Motor neuron (in vitro differentiated cells): Measurements from ENCODE around the gene DNHD1. TPM values are rescaled to one million over a fixed set of nuclear protein-coding genes. Genes with fewer than 3 reads are reported as not detected.

ENCODE experiments used
- ATAC-seq, 8 experiments: fragments of 200-7000 bp; cut with Tn5 transposase; replicated peaks in 6 of 8; 2 replicates each; pipeline ENCODE4 v1.8.0; 2021; ENCODE audit warnings: mild to moderate bottlenecking in 8 of 8, moderate library complexity in 8 of 8
- H3K27ac ChIP-seq, 2 donors: fragments of 250-450 bp; sonication (Bioruptor Pico); 2 replicates each; pipeline ENCODE4 v1.9.0; 2021; ENCODE audit warnings: antibody characterized with exemption in 2 of 2, mild to moderate bottlenecking in 2 of 2, moderate library complexity in 1 of 2
- H3K4me1 ChIP-seq, 2 donors: fragments of 250-450 bp; sonication (Bioruptor Pico); replicated peaks in 1 of 2; 2 replicates each; pipeline ENCODE4 v1.6.1; 2021; ENCODE audit warnings: antibody characterized with exemption in 2 of 2, mild to moderate bottlenecking in 2 of 2, moderate library complexity in 1 of 2
- H3K4me3 ChIP-seq, 5 donors: fragments of 250-450 bp; sonication (Bioruptor Pico); 2 replicates each; pipeline ENCODE4 v1.9.0; 2021; ENCODE audit warnings: antibody characterized with exemption in 5 of 5, mild to moderate bottlenecking in 5 of 5, moderate library complexity in 4 of 5
- WGBS, 10 experiments: fragments of 450-650 bp; shearing (Covaris generic); methylation state at CpG; one replicate each; pipeline ENCODE4 v1.0.0; 2022; 5-methylcytosine and 5-hydroxymethylcytosine counted together
- in situ Hi-C, 9 experiments: fragments of 400-800 bp; cut with MboI; loops; one replicate each; pipeline ENCODE4 v1.15.0; 2021; ENCODE audit warnings: low sequenced_read_pairs in 9 of 9, low pct_unique_long_range_greater_than_20kb in 2 of 9; ENCODE audit not compliant: unreplicated experiment in 9 of 9
- total RNA-seq, 8 experiments: library from RNA; unstranded; fragments of 300-600 nt; gene quantifications; 2 replicates each; pipeline versions ENCODE4 v1.2.3 to v1.2.4, GENCODE V29; 2022

The DNHD1 gene
- total RNA-seq, 8 experiments from 2014 or later: 4.5 to 23.6 (median 10.0) TPM

DNA sequence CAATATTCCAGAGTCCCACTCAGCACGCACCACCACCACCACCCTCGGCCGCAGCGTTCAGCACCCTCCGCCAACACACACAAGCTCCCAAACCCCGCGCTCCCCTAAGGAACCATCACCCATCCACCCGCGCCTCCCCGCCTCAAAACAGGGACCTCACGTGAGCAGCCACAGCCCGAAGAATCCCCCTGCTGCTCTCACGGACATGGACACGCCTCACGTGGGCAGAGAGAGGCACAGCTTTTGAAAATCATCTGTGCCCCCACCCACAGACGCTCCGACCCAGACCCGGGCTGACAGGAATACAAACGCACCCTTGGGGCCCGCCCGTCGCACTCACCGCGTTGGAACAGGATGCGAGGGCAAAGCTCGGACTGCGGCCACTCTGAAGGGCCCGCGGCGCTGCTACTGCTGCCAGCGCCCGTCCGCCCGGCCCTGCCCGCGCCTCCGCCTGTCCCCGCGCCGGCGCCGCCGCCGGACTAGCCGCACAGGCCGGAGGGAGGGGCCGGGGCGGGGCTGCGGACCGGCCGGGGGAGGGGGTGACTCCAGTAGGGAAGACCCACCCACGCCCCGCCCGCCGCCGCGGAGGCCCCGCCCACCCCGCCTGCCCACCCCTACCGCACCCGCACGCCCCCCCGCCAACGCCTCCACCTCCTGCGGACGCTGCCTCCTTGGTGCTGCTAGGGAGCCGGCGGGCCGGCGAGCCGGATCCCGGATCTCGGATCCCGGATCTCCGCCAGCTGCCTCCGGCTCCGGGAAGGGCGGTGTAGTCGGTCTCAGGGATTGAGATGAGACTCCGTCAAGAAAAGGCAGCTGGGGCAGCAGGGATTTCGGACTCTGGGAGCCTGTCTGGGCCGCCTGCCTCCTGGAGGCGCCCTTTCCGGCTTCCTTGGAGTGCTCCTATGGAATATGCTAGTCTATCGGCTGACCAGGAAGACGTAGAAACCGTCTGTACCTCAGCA is 23.3 kb upstream of the DNHD1 start, which contains the start of gene TRIM3:
TSS of gene TRIM3 (minus strand) at position 491 of the 962 bp plus-strand sequence. CDS start 8,246 bp downstream, outside the sequence.
- H3K4me1 ChIP-seq: peaks cover 15 to 16% of the 10 kb centered on the region in 2 donors
- peak; percentile 69 to 87 (median 80) for ATAC-seq
- H3K4me3 ChIP-seq: peak within 1 kb of the TSS; percentile 49 to 90 (median 50)
- in situ Hi-C loops: no loop called here
- H3K27ac ChIP-seq: peak within 1 kb of the TSS; percentile 85 to 86
- WGBS, 10 experiments: 0 to 18% (median 2%) methylated on average over 3 to 10 of the region's 87 CpGs; no CpG with 5 or more reads in 7 of the 10 experiments

DNA sequence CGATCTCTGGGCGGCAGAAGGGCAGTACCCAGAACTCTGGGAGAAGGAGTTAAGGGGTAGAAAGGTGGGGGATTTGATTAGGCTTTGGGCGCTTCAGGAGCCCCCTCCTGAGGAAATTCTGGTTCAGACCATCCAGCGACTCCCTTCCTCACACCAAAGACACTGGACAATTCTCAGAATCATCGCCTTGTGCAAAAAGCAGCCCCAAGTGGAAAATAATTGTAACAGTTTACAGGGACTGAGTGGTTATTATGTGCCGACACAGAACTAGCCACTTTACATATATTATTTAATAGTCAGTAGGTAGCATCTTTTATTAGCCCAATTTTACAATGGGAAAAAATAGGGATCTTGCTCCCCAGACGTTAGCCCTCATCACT is 22.7 kb upstream of the DNHD1 start:
- in situ Hi-C loops: no loop called here
- ATAC-seq: no peak
- H3K4me3 ChIP-seq: peak overlapping the region; percentile 49 to 90 (median 50)
- peaks cover 13 to 16% of the 10 kb centered on the region in 2 donors for H3K4me1 ChIP-seq
- peak overlapping the region; percentile 85 to 86 for H3K27ac ChIP-seq
- 0 to 100% (median 58%) methylated on average over 1 to 6 of the region's 7 CpGs; no CpG with 5 or more reads in 1 of the 10 experiments for WGBS, 10 experiments

DNA sequence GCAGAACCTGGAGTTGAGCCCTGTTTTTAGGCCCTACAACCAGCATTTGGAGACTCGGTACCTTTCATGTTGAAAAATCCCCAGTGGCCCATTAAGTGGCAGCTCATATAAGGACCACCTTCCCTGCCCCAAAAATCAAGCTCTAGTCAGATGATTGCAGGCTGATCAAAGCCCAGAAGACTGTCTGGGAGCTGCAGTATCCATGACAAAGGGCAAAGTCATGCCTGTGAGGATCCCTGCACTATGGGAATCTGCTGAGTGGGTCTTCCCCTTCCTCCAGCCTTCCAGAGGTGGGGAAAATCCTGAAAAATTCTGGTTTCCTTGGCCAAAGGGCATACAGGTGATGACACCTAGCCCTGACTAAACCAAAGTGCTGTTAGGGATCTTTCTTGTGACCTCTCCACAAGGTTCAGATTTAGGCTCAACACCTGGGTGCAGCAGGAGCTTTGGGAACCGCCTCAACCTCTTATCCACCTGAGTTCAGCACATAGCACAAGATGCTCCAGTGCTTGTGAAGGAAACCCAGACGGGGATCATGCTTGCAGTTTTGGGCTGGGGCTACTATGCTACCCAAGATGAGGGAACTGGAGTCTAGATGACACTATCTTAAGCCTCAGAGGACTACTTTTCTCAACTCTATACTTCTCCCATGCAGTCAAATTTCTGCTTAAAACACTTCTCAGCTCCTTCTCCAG is 22.1 kb upstream of the DNHD1 start:
- no peak for ATAC-seq

DNA sequence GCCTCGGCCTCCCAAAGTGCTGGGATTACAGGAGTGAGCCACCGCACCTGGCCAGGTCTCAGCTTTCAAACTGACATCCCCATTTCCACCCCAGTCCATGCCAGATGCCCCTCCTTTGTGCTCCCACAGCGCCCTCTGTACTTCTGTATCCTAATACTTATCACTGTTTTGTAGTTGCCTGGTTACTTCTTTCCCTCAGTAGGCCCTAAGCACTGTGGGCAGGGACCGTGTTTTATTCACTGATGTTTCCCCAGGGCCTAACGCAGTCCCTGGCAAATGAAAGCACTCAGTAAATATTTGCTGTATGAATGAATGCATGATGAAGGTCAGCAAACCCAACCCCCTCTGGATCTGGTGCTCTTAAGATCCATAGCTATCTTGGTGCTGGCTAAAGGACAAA is 21.1 kb upstream of the DNHD1 start:
- H3K4me3 ChIP-seq: no peak overlapping the region
- peak in 1 of 8 experiments; percentile 23 for ATAC-seq
- in situ Hi-C loops: no loop called here
- no peak overlapping the region for H3K27ac ChIP-seq
- H3K4me1 ChIP-seq: peaks cover 18 to 24% of the 10 kb centered on the region in 2 donors
- WGBS, 10 experiments: 10 to 100% (median 69%) methylated on average over 1 to 4 of the region's 5 CpGs; no CpG with 5 or more reads in 3 of the 10 experiments

More for the DNA sequence above, 22.1 kb upstream of the DNHD1 start:
- Histone ChIP-seq H3K27ac (peak overlapping the region; percentile 85 to 86), H3K4me1 (peaks cover 13 to 18% of the 10 kb centered on the region in 2 donors), H3K4me3 (peak overlapping the region in 2 of 5 donors; percentile 50 to 70)
- 32 to 100% (median 68%) methylated on average over 1 to 3 of the region's 3 CpGs; no CpG with 5 or more reads in 2 of the 10 experiments for WGBS, 10 experiments
- in situ Hi-C loops: no loop called here

DNA sequence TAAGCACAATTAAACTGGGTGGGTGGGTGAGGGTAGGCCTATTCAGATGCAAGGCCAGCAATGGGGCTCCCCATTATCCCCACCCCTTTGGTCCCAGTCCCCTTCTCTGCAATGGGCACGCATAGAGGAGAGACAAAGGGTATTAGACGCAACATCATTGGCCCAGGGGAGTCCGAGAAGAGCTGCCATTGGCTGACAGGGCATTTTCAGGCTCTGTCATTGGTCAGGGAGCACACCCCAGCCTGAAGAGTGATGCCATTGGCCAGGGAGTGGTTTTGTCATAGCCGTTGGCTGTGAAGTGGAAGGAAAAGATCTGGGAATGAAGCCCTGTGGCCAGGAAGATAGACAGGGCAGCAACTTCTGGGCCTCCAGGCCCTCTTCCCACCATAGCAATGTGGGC is 20.5 kb upstream of the DNHD1 start:
- in situ Hi-C loops: no loop called here
- Histone ChIP-seq H3K27ac (no peak overlapping the region), H3K4me1 (peaks cover 18 to 24% of the 10 kb centered on the region in 2 donors), H3K4me3 (no peak overlapping the region)
- WGBS, 10 experiments: 80 to 100% (median 92%) methylated on average over 1 to 4 of the region's 4 CpGs; no CpG with 5 or more reads in 6 of the 10 experiments
- ATAC-seq: no peak

DNA sequence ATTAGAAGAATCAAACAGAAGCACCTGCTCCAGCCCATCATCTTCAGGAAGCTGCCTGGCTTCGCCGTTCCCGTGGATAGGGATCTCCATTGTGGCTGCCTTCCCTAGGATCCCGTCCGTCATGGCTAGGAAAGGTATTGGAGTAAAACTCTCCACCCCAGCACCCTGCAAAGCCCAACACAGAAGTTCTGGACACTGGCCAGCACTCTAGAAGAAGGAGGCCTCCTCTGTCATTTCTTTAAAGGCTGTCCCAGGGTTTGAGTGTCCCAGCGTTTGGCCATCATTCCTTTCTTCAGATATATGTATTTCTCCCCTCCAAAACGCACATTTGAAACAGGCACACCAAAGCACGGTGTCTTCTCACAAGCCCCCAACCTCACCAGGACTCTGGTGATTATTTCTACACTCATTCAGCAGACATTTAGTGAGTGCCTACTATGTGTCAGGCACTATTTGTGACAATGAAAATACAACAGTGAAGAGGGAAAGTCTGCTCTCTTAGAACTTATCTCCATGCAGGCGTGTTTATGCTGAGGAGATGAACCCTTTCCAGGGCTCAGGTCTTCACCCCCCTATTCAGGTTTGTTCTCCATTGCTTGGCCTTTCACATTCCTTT is 16.7 kb upstream of the DNHD1 start:
- H3K27ac ChIP-seq: peak overlapping the region; percentile 83 to 97
- H3K4me1 ChIP-seq: peaks cover 12 to 13% of the 10 kb centered on the region in 2 donors
- H3K4me3 ChIP-seq: peak overlapping the region; percentile 67 to 98 (median 95)
- 33 to 93% (median 64%) methylated on average over 2 to 8 of the region's 9 CpGs; no CpG with 5 or more reads in 2 of the 10 experiments for WGBS, 10 experiments
- in situ Hi-C loops: no loop called here
- no peak for ATAC-seq

DNA sequence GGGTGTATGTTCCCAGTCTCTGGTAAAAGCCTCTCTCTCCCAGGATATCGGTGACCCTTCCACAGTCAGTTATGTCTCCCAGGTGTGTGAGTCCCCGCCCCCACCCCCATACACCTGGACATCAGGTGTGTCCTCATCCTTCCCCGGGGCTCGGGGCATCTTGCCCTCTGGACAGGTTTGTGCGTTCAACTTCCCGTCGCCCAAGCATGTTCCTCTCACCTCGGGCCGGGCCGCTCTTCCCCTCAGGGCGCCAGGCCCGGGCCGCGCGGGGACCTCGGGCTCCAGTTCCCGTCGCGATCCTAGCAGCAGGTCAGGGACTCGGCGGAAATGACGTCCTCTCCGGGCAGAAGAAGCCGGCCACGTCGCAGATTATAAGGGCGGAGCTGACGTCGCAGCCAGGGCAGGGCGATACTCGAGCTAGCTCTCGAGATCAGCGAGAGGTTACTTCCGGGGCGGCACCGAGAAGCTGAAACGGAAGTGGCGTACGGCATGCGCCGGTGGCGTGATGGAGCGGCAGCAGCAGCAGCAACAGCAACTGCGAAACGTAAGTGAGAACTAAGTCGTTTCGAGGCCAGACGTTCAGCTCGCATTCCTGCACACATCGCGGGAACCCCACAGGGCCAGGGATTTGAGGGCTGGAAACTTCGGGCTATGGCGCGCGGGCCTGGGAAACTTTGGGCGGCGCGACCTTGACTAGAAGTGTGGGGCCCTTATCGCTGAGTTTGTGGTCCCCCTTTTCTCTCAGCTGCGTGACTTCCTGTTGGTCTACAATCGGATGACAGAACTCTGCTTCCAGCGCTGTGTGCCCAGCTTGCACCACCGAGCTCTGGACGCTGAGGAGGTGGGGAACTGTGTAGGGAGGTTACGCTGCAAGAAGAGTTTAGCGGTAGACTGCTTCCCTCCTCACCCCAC is 15.8 kb upstream of the DNHD1 start, which contains the start of the genes ARFIP2 and TIMM10B:
TSS of gene ARFIP2 (minus strand) at position 320 of the 912 bp plus-strand sequence. CDS start 910 bp downstream, outside the sequence.
TSS of gene TIMM10B (plus strand) at position 490 of the 912 bp plus-strand sequence. CDS start at position 506, 16 bp downstream.
- Histone ChIP-seq H3K4me1 (peaks cover 12 to 13% of the 10 kb centered on the region in 2 donors), H3K4me3 (peak within 1 kb of the TSS; percentile 67 to 98 (median 95)), H3K27ac (peak within 1 kb of the TSS; percentile 83 to 97)
- in situ Hi-C loops: no loop called here
- 0 to 2% (median 0%) methylated on average over 1 to 25 of the region's 66 CpGs; no CpG with 5 or more reads in 5 of the 10 experiments for WGBS, 10 experiments
- ATAC-seq: peak; percentile 90 to 99 (median 97)

DNA sequence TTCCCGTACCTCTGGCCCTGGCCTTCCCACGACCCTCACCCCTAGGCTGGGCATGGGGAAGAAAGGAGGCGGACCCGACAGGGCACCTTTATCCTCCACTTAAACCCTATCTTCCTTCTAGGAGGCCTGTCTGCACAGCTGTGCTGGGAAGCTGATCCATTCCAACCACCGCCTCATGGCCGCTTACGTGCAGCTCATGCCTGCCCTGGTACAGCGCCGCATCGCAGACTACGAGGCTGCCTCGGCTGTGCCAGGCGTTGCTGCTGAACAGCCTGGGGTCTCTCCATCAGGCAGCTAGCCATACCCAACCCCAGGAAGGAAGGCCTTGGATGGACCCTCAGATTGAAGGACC is 15.2 kb upstream of the DNHD1 start:
- peak in 3 of 8 experiments; percentile 2 to 9 (median 8) for ATAC-seq
- peak overlapping the region; percentile 71 to 97 for H3K27ac ChIP-seq
- H3K4me3 ChIP-seq: peak overlapping the region; percentile 67 to 98 (median 95)
- in situ Hi-C loops: no loop called here
- H3K4me1 ChIP-seq: peaks cover 12 to 13% of the 10 kb centered on the region in 2 donors
- WGBS, 10 experiments: 0 to 11% (median 7%) methylated on average over 1 to 7 of the region's 13 CpGs; no CpG with 5 or more reads in 6 of the 10 experiments

DNA sequence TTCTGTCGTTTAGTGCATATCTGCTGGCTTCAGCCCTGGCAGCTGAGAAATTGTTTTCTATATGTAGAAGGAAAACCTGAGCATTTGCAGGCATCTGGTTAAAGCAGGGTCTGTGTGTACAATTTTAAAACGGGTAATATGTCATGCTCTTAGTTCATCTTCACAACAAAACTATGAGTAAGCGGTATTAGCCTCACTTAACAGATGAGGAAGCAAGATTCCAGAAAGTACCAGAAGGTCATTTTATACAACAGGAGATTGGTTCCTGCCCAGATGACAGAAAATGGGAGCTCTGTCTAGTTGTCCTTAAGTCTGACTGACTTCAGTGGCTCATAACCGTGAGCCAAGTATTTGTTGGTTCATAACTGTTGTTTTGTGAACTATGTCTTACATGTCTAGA is 14.6 kb upstream of the DNHD1 start:
- in situ Hi-C loops: no loop called here
- peak overlapping the region; percentile 67 to 98 (median 95) for H3K4me3 ChIP-seq
- H3K27ac ChIP-seq: peak overlapping the region; percentile 71 to 97
- peaks cover 12 to 13% of the 10 kb centered on the region in 2 donors for H3K4me1 ChIP-seq
- no peak for ATAC-seq
- 58 to 96% (median 85%) methylated on average over 2 to 4 of the region's 4 CpGs; no CpG with 5 or more reads in 2 of the 10 experiments for WGBS, 10 experiments

DNA sequence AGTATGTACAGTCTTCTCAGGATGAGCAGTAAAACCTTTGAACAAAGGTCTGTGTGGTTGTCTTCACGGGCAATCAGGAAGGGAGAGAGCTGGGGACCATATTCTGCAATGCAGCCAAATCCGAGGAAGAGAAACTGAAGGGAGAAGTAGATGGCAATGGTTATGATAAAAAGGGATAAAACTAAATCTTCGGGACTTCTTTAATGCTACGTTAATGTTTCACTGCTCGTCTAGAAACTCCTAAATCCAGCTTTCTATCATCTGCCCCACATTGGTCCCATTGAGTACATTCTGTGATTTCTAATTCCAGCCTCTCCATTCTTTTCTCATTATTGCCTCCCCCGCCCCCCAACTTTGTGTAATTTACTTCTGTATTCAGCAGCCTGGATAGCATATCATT is 14.1 kb upstream of the DNHD1 start:
- H3K4me1 ChIP-seq: peaks cover 12 to 13% of the 10 kb centered on the region in 2 donors
- ATAC-seq: no peak
- H3K4me3 ChIP-seq: peak overlapping the region in 1 of 5 donors; percentile 95
- no peak overlapping the region for H3K27ac ChIP-seq
- WGBS, 10 experiments: 77 to 100% (median 94%) methylated on average over 1 to 6 of the region's 6 CpGs
- in situ Hi-C loops: no loop called here

DNA sequence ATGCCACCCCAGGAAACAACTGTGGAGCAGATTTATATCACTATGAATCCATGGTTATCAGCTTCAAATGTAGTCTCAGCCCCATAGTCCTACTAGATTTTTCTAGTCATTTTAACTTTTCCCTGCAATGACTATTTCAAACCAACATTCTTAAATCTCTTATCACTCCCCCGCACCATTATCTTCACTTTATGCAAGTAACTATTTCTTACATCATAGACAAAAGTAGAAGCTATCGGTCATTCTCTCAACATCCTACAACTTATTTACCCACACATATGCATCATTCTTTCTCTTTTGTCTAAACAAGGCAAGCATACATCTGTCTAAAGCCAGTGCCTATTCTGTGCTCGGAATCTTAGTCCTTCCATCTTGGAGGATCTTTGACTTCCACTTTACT is 11.4 kb upstream of the DNHD1 start:
- H3K4me3 ChIP-seq: no peak overlapping the region
- ATAC-seq: no peak
- 75 to 100% (median 97%) methylated on average over 2 to 3 of the region's 3 CpGs for WGBS, 10 experiments
- peaks cover 5 to 7% of the 10 kb centered on the region in 2 donors for H3K4me1 ChIP-seq
- no peak overlapping the region for H3K27ac ChIP-seq
- in situ Hi-C loops: no loop called here
